T-helper 2 cell treated with Interferon-gamma antibody and Interleukin-4, amounts not matched to agents 5 μg/mL and 100 μg/mL, for 36 hours (primary cell): ENCODE measurements around the gene CDRT15.

Source experiments
- DNase-seq: peaks from one replicate; pipeline ENCODE4 v3.0.0; 2021; ENCODE audit warnings: low spot score
- H3K27ac Mint-ChIP-seq: one replicate; pipeline ENCODE4 v1.8.0; 2021; ENCODE audit warnings: mild to moderate bottlenecking, mixed read lengths
- H3K27me3 Mint-ChIP-seq: one replicate; pipeline ENCODE4 v1.8.0; 2021; ENCODE audit warnings: low read depth, mixed read lengths
- H3K36me3 Mint-ChIP-seq: one replicate; pipeline ENCODE4 v1.8.0; 2021; ENCODE audit warnings: low read depth, mixed read lengths
- H3K4me1 Mint-ChIP-seq: one replicate; pipeline ENCODE4 v1.8.0; 2021; ENCODE audit warnings: low read depth, mixed read lengths
- H3K4me3 Mint-ChIP-seq: one replicate; pipeline ENCODE4 v1.8.0; 2022; ENCODE audit warnings: mild to moderate bottlenecking, moderate library complexity, mixed read lengths
- H3K9me3 Mint-ChIP-seq: one replicate; pipeline ENCODE4 v1.8.0; 2021; ENCODE audit warnings: mixed read lengths

The CDRT15 gene

DNA sequence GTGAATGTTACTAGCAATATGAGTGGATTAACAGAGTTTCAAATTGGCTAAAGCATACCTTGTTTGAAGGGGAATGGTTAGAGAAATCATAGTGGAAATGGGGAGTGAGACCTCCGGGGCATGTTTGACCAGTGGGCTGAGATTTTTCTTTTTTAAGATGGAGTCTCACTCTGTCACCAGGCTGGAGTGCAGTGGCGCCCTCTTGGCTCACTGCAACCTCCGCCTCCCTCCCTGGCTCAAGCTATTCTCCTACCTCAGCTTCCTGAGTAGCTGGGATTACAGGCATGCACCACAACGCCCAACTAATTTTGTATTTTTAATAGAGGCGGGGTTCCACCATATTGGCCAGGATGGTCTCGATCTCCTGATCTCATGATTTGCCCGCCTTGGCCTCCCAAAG lies 9.6 kb downstream of the CDRT15 start:
- Mint-ChIP-seq H3K36me3 (peaks cover 8% of the 10 kb centered on the region), H3K4me1 (peaks cover 2% of the 10 kb centered on the region), H3K9me3 (peaks cover 4% of the 10 kb centered on the region), H3K27me3 (no peaks in the 10 kb centered on the region), H3K4me3 (no peak overlapping the region), H3K27ac (no peak overlapping the region)
- DNase-seq: no peak

DNA sequence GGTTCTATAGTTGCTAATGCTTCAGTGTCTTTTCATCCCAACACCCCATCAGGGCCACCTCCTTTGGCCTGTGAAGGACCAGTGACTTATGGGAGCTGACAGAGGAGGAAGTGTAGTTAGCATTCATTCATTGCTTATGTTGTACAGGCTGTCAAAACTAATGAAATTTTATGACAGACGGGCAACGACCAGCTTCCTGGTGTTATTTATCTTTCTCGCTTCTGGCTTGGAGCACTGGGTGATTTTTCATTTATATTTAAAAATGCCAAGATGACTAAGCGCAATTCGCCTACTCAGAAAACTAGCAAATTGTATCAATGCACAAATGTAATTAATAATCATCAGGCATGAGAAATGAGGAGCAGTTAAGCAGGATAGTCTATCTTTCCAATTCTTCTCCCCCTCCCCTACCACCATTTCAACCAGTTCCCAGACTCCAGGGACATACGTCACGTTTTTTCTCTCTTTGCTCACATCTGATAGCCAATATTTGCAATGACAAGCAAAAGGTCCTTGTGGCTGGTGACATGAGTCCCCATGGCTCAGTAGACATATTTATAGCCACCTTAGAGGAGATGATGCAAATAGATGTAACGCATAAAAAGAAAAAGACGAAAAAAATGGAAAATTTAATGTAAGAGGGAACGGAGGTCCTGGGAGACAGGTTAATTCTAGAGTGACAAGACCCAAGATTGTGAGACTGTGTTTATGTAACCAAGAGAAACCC lies 11.2 kb downstream of the CDRT15 start:
- H3K27me3 Mint-ChIP-seq: no peaks in the 10 kb centered on the region
- H3K4me3 Mint-ChIP-seq: no peak overlapping the region
- no peaks in the 10 kb centered on the region for H3K9me3 Mint-ChIP-seq
- H3K27ac Mint-ChIP-seq: no peak overlapping the region
- H3K4me1 Mint-ChIP-seq: peaks cover 2% of the 10 kb centered on the region
- DNase-seq: no peak
- peaks cover 7% of the 10 kb centered on the region for H3K36me3 Mint-ChIP-seq

DNA sequence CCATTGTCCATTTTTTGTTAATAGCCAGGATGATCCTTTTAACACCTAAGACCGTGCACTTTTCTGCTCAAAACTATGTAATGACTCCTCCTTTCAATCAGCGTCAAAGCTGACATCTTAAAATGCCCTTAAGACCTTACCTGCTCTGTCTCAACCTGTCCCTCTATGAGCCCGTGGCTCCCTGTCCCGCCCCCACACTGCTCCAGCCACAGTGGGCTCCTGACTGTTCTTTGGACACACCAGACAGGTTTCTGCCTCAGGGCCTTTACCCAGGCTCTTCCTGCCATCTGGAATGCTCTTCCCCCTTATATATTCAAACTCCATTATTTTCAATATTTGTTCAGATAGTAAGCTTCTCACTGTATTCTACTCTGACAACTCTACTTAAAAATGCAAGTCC lies 14.1 kb downstream of the CDRT15 start:
- Mint-ChIP-seq H3K4me3 (no peak overlapping the region), H3K27ac (no peak overlapping the region), H3K27me3 (no peaks in the 10 kb centered on the region), H3K36me3 (peaks cover 3% of the 10 kb centered on the region), H3K9me3 (no peaks in the 10 kb centered on the region), H3K4me1 (peaks cover 2% of the 10 kb centered on the region)
- no peak for DNase-seq

DNA sequence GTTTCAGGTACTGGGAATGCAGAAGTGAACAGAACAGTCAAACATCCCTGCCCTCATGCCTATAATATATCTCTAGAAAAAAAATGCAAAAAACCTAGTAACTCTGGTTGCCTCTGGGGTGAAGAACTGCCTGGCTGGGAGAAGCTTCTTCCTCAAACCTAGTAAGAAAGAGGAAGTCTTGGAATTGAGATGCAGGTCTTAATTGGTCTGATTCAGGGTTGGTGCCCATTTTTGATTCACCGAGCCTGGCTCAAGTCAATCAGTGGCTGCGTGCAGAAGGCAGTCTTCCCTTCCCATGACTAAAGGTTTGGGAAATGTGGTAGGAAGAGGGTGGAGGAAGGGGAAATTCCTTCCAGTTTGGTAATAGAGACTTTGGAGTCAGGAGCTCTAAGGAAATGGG lies 22.4 kb downstream of the CDRT15 start:
- DNase-seq: no peak
- Mint-ChIP-seq H3K9me3 (peaks cover 9% of the 10 kb centered on the region), H3K4me1 (peaks cover 16% of the 10 kb centered on the region), H3K36me3 (peaks cover 55% of the 10 kb centered on the region), H3K4me3 (no peak overlapping the region), H3K27ac (no peak overlapping the region), H3K27me3 (no peaks in the 10 kb centered on the region)

DNA sequence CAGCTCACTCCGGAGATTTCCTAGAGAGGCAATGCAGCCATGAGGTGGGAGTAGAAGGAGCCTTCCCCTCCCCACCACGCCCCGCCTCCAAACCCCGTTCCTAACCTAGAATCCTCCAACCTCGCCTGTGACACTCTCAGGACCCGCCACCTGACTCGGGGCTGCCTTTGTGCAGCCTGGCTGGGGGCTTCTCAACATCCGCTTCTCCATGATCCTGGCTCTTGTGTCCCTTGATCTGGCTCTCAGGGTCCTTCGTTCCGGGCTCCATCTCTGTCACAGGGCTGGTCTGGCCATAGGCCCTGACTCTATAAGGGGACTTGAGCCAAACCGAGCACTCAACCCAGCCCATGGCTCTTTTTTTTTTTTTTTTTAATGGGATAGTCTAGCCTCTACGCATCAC lies 24.3 kb downstream of the CDRT15 start:
- no peak overlapping the region for H3K27ac Mint-ChIP-seq
- no peak overlapping the region for H3K4me3 Mint-ChIP-seq
- DNase-seq: no peak
- H3K4me1 Mint-ChIP-seq: peaks cover 25% of the 10 kb centered on the region
- peaks cover 9% of the 10 kb centered on the region for H3K9me3 Mint-ChIP-seq
- H3K27me3 Mint-ChIP-seq: no peaks in the 10 kb centered on the region
- H3K36me3 Mint-ChIP-seq: peaks cover 70% of the 10 kb centered on the region

DNA sequence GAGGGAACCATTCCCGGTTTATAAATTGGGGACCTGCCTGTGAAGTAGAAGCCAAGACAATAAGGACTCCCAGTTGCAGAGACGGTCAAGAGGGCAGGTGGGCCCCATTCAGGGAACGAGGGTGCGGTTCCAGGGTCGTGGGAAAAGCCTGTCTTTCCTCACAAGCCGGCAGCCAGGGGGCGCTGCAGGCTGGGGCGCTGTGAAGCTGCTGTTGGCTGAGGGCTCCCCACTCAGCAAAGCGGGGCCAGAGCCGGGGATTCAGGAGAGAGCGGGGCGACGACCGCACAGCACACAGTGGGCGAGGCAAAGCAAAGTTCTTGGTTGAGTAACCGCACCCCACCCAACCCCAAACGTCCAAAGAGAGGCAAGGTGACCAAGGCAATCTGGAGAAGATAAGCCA lies 24.9 kb downstream of the CDRT15 start:
- peaks cover 27% of the 10 kb centered on the region for H3K4me1 Mint-ChIP-seq
- no peaks in the 10 kb centered on the region for H3K27me3 Mint-ChIP-seq
- H3K36me3 Mint-ChIP-seq: peaks cover 70% of the 10 kb centered on the region
- no peak overlapping the region for H3K4me3 Mint-ChIP-seq
- H3K27ac Mint-ChIP-seq: no peak overlapping the region
- H3K9me3 Mint-ChIP-seq: peaks cover 9% of the 10 kb centered on the region
- no peak for DNase-seq

DNA sequence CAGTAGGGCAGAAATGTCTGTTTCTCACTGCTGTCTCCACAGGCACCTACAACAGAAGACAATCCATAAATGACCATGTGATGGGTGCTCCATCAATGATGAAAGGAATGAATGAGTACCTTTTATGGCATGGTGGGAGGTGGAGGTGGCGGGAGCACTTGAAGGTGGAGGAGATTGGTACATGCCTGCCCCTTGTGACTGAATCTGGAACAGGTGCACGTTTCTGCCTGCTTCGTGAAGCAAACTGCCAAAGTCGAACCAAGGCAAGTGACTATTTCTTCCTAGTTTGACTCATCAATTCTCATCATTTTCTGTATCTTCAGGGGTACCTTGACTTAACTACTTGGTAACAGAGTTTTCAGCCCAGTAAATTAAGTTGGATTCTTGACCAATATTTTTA lies 25.4 kb downstream of the CDRT15 start:
- H3K27ac Mint-ChIP-seq: no peak overlapping the region
- H3K27me3 Mint-ChIP-seq: no peaks in the 10 kb centered on the region
- peaks cover 69% of the 10 kb centered on the region for H3K36me3 Mint-ChIP-seq
- H3K9me3 Mint-ChIP-seq: peaks cover 9% of the 10 kb centered on the region
- peaks cover 29% of the 10 kb centered on the region for H3K4me1 Mint-ChIP-seq
- DNase-seq: no peak
- no peak overlapping the region for H3K4me3 Mint-ChIP-seq

DNA sequence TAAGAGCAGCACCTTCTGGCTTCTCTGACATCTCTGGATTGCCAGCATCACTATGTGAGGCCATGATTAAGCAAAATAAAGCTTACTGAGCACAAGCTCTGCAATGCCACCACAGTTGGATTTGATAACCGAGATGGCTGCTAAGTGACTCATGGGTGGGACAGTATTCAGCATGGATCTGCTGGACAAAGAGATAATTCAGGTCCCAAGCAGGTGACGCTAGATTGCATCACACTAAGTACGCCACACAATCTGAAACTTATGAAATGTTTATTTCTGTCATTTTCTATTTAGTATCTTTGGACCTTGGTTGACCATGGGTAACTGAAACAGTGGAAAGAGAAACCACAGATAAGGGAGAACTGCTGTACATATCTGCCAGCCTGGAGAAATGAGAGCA lies 27.4 kb downstream of the CDRT15 start:
- Mint-ChIP-seq H3K4me1 (peaks cover 47% of the 10 kb centered on the region), H3K36me3 (peaks cover 78% of the 10 kb centered on the region), H3K27ac (no peak overlapping the region), H3K9me3 (peaks cover 9% of the 10 kb centered on the region), H3K4me3 (no peak overlapping the region), H3K27me3 (no peaks in the 10 kb centered on the region)
- no peak for DNase-seq

DNA sequence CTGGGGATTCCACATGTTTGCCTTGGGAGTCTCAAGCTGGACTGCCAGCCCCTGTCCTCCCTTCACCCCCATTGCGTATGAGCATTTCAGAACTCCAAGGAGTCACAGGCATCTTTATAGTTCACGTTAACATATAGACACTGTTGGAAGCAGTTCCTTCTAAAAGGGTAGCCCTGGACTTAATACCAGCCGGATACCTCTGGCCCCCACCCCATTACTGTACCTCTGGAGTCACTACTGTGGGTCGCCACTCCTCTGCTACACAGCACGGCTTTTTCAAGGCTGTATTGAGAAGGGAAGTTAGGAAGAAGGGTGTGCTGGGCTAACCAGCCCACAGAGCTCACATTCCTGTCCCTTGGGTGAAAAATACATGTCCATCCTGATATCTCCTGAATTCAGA lies 28.9 kb downstream of the CDRT15 start:
- Mint-ChIP-seq H3K4me1 (peaks cover 60% of the 10 kb centered on the region), H3K36me3 (peaks cover 68% of the 10 kb centered on the region), H3K27ac (no peak overlapping the region), H3K4me3 (no peak overlapping the region), H3K27me3 (no peaks in the 10 kb centered on the region), H3K9me3 (peaks cover 9% of the 10 kb centered on the region)
- no peak for DNase-seq

DNA sequence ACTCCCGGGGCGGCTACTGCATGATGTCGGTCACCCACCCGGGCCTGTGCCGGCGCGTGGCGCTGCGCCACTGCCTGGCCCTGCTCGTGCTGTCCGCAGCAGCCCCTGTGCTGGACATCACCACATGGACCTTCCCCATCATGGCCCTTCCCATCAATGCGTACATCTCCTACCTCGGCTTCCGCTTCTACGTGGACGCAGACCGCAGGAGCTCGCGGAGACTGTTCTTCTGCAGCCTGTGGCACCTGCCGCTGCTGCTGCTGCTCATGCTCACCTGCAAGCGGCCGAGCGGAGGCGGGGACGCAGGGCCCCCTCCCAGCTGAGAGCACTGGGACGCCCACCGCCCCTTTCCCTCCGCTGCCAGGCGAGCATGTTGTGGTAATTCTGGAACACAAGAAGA lies 29.8 kb downstream of the CDRT15 start:
- H3K4me1 Mint-ChIP-seq: peaks cover 69% of the 10 kb centered on the region
- no peak for DNase-seq
- no peaks in the 10 kb centered on the region for H3K27me3 Mint-ChIP-seq
- no peak overlapping the region for H3K4me3 Mint-ChIP-seq
- no peak overlapping the region for H3K27ac Mint-ChIP-seq
- H3K36me3 Mint-ChIP-seq: peaks cover 62% of the 10 kb centered on the region
- peaks cover 5% of the 10 kb centered on the region for H3K9me3 Mint-ChIP-seq

DNA sequence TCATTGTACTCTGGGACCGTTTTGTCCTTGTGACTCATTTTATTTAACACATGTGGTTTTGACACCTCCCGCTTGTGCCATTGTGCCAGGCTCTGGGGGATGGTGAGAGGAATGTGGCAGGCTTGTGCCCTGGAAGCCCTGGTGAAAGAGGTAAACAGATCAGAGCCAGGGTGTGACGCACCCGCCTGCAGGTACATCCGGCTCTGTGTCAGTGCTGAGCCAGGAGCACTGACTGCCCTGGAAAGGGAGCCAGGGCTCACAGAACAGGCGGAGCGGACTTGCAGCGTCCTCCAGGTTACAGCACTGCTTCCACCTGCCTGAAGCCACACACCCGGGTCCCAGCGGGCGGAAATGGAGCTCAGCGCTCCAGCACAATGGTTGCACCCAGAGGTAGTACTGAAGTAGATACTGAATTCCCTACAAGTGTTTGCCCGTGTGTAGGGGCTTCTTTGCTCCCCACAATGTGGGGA lies 30.6 kb downstream of the CDRT15 start:
- peak overlapping the region; percentile 78 for H3K27ac Mint-ChIP-seq
- no peaks in the 10 kb centered on the region for H3K9me3 Mint-ChIP-seq
- peaks cover 69% of the 10 kb centered on the region for H3K4me1 Mint-ChIP-seq
- H3K36me3 Mint-ChIP-seq: peaks cover 53% of the 10 kb centered on the region
- no peak for DNase-seq
- no peaks in the 10 kb centered on the region for H3K27me3 Mint-ChIP-seq
- H3K4me3 Mint-ChIP-seq: peak overlapping the region; percentile 61

DNA sequence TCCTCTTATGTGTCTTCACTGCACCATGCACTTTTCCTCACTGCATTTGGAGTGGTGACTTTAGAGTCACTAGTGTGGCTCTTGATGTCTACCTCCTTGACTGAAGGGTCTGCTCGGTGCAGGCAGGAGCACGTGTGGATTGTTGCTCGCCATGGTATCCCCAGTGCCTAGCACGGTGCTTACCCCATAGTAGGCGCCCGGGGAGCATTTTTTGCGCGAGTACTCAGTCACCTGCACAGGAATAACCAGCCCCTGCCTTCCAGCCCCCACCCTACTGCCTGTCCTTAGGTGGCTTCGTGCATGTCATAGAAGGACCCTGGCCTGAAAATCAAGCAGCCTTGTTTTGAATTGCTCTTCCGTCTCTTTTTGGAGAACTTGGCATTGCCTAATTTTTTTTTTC lies 31.3 kb downstream of the CDRT15 start:
- Mint-ChIP-seq H3K9me3 (no peaks in the 10 kb centered on the region), H3K27me3 (no peaks in the 10 kb centered on the region), H3K4me1 (peaks cover 75% of the 10 kb centered on the region), H3K4me3 (peak overlapping the region; percentile 61), H3K36me3 (peaks cover 49% of the 10 kb centered on the region), H3K27ac (peak overlapping the region; percentile 86)
- DNase-seq: no peak

DNA sequence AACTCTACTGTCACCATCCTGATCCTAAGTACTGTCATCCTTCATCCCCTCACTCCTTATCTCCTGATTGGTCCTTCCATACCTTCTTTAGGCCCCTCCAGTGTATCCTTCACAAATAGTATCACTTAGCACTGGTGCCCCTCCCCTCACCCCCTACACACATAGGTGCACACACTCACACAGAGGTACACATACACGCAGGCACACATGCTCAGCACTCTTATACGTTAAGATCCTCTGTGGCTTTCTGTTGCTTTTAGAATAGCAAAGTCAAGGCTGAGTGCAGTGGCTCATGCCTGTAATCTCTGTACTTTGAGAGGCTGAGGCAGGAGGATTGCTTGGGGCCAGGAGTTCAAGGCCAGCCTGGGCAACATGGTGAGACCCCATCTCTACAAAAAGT lies 32.1 kb downstream of the CDRT15 start:
- Mint-ChIP-seq H3K27ac (peak overlapping the region; percentile 89), H3K4me1 (peaks cover 75% of the 10 kb centered on the region), H3K27me3 (no peaks in the 10 kb centered on the region), H3K36me3 (peaks cover 46% of the 10 kb centered on the region), H3K9me3 (no peaks in the 10 kb centered on the region), H3K4me3 (peak overlapping the region; percentile 61)
- no peak for DNase-seq

DNA sequence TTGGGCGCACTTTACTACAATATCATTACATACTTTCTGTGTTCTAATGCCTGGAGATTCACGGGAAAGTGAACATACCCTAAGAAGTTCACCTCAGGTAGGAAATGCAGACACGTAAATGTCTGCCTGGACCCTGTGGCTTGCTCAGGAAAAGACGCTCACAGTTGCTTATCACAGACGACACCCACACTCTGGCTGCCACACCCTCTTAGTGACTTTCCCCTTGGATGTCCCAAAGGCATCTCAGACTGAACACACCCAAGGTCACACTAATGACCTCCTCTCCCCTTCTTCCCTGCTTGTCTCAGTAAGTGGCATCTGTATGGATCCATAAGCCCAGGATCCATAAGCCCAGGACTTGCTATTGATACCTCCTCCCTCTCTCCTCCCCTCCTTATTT lies 32.6 kb downstream of the CDRT15 start:
- Mint-ChIP-seq H3K4me1 (peaks cover 75% of the 10 kb centered on the region), H3K36me3 (peaks cover 46% of the 10 kb centered on the region), H3K4me3 (peak overlapping the region; percentile 61), H3K9me3 (no peaks in the 10 kb centered on the region), H3K27me3 (no peaks in the 10 kb centered on the region), H3K27ac (peak overlapping the region; percentile 89)
- DNase-seq: no peak

DNA sequence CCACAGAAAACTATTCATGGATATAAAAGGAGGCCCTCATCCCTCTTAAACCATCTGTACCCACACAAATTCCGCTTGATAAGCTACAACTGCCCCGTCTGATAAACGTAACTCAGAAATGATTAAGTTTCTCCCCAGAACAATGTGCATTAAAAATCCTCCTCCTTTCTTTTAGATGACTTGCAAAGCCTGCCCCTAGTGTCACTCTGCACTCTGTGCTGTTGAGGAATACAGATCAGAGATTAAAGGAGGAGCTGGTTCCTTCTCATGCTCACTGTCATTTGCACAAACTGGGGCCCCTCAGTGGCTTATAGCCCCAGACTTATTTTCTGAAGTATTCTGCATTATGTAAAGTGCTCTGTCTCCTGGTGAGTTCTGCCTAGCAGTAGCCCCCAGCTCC lies 33.3 kb downstream of the CDRT15 start:
- Mint-ChIP-seq H3K4me3 (peak overlapping the region; percentile 61), H3K9me3 (no peaks in the 10 kb centered on the region), H3K27me3 (no peaks in the 10 kb centered on the region), H3K27ac (peak overlapping the region; percentile 89), H3K36me3 (peaks cover 47% of the 10 kb centered on the region), H3K4me1 (peaks cover 80% of the 10 kb centered on the region)
- peak; percentile 32 for DNase-seq
